HG02642 (cell line): ENCODE data around the gene FBXL14.

Source experiments
- ATAC-seq: cut with Tn5 transposase; IDR thresholded peaks from one replicate; pipeline ENCODE4 v1.9.1; 2021; ENCODE audit warnings: mild to moderate bottlenecking; ENCODE audit not compliant: unreplicated experiment, poor library complexity

Gene FBXL14

GRCh38 chr12:1595026-1595561 is 713 bp upstream of the FBXL14 start:
- ATAC-seq, result no peak

- no peak for ATAC-seq
Observed at GRCh38 chr12:1594006-1594260, 448 bp downstream of the FBXL14 start.

DNA sequence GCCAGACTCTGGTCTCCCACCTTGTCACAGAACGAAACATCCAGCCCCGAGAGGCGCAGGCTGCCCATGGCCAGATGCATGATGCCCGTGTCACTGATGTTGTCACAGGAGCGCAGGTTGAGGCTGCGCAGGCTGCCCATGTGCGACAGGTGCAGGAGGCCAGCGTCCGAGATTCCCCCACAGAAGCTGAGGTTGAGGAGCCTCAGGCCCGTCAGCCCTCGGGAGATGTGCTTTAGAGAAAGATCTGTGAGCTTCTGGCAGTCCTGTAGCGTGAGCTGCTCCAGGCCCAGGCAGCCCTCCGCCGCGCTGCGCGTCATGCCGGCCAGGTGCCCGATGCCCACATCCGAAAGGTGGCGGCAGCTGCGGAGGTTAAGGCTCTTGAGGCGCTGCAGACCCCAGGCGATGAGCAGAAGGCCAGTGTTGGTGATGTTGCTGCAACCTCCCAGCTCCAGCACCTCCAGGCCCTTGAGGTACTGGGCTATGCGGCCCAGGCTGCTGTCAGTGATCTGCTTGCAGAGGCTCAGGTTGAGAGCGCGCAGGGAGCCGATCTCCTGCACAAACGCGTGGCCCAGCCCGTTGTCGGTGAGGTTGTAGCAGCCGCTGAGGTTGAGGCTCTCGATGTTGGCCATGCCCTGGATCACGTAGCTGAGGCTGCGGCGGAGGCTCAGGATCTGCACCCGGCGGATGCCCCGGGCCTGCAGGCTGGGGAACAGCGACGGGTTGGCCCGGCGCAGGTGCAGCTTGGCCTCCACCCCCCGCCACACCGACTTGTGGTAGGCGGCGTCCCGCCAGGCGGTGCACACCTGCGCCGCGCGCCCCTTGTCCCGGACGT is 991 bp downstream of the FBXL14 start:
- ATAC-seq, result peak; percentile 32

DNA sequence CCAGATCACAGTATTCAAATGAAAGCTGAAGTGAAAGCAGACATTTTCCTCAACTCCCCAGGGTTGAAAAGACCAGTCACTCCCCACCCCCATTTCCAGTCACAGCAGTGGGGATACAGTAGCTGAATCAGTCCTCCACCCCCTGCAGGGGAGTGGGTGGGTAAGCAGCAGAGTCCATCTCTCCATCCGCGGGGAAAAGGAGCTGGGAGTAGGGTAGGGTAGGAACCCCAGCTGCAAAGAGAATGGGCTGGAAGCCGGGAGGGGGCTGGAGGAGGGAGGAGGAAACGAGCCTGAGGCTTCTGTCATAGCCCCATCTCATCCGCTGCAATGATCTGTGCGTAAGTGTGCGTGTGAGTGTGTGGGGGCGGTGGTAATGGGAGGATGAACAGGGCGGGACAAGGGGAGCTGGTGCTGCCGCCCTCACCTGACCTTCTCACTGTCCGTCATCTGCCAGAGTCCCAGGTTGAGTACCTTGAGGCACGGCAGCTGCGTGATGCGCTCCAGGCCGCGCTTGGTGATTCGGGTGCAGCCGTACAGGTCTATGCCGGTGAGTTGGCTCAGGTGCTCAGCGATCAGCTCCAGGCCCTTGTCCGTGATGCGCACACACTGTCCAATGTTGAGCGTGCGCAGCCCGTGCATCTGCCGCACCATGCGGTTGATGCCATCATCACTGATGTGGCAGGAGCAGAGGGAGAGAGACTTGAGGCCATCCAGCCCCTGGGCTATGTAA is 1.8 kb downstream of the FBXL14 start:
- ATAC-seq, result no peak

GRCh38 chr12:1591543-1591942 is 2.8 kb downstream of the FBXL14 start:
- no peak for ATAC-seq

- no peak for ATAC-seq
Observed at GRCh38 chr12:1591034-1591433, 3.3 kb downstream of the FBXL14 start.

DNA sequence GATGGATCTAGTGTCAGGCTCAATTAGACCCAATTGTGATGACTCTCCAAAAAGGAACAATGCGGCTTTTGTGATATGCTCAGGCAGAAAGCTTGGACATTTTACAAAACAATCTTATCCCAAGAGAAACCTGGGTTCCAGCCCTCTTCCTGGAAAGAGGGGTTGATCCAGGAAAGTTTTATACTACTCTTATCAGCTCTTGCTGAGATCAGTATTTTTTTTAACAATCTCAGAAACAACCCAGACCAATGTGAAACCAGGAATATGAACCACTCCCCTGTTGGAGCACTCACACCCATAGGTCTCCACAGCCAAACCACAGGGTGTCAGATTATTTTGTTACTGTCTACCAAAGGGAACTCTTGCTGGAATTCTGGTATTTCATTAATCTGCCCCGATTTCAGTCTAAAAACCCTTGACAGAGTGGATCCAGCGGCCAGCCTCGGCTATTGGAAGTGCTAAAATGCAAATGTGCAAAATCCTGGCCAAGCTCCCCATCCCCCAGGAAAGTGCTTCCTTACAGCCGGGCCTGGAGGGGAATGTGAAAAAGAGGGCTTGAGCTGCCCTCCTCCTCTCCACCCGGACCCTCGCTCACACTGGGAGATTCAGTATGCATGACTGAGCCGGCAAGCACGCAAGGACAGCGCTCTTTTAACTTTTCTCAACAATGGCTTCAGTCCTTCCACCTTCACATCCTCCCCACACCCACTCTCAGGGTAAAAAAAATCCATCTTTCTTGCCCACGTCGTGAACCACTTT is 4.0 kb downstream of the FBXL14 start:
- ATAC-seq, result no peak

DNA sequence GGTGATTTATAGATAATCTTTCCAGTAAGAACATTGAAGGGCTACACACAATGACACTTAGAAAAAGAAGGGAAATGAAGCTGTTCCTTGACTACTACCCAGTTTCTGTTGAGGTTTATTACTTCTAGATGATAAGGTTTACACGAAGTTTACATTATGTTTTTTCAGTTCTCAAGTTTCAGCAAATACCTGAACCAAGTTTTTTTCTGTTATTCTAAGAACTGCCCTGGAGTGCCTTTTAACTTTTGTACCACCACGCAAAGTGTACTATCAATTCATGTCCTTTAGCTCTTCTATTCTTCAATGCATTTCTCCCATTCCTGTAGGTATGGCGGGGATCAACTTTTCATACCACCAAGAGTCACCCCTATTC is 5.8 kb downstream of the FBXL14 start:
- ATAC-seq, result no peak

GRCh38 chr12:1587927-1588574 is 6.3 kb downstream of the FBXL14 start:
- ATAC-seq, result no peak

GRCh38 chr12:1584326-1584725 is 10.1 kb downstream of the FBXL14 start:
- no peak for ATAC-seq

- ATAC-seq, result peak; percentile 71
Observed at GRCh38 chr12:1583421-1584078, 10.8 kb downstream of the FBXL14 start.

GRCh38 chr12:1582709-1583050 is 11.7 kb downstream of the FBXL14 start:
- ATAC-seq, result no peak

DNA sequence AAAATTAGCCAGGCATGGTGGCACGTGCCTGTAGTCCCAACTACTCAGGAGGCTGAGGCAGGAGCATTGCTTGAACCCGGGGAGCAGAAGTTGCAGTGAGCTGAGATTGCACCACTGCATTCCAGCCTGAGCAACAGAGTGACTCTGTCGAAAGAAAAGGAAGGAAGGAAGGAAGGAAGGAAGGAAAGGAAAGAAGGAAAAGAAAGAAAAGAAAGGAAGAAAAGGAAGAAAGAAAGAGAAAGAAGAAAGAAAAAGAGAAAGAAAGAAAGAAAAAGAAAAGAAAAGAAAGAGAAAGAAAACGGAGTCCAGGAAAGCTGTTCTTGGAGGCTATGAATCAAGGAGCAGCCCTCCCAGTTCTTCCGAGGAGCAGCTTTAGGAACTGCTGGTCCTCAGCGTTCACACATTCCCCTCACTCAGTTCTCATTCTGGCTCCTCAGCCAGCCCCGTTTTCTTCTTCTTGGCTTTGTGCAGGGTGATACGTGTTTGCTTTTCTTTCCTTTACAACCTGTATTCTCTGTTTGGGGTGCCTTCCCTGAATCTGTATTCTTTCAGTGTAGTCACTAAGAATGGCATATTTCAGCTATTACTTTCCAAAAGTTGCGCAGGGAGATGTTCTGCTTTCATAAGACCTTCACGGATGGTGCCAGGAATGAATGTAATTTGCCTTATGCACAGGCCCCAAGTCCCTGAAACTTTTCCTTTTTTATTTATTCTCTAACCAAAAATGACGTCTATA is 12.2 kb downstream of the FBXL14 start:
- no peak for ATAC-seq

GRCh38 chr12:1580526-1580925 is 13.9 kb downstream of the FBXL14 start:
- no peak for ATAC-seq

DNA sequence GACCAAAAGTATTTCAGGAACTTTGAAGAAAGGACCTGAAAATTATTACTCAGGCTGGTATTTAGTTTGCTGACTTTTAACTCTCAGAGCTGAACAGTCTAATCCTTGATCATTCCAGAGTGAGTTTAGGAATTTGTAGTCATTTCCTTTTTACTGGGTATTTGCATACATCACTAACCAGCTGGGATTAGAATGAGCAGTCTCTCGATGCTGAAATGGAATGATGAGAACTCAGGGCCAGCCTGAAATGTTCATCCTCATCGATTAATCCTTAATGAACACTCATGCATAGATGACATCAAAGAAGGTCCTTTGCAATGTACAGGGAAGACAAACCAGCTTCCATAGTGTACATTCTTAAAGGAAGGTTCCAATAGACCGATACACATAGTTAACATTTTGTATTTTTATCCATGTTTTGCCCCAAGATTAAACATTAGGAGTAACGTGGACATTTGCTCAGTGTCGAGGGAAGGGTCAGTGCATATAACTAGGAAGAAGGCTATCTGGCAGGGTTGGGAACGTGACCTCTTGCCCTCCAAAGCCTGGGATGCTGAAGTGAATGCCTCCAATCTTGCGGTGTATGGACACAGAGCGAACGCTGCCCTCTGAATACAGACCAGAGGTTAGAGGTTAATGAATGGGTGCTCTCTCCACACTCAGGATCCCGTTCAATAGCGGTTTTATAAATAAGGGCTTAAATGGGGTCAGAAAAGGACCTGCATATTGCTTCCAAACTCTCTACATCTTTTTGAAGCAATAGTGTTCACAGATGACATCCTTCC is 14.5 kb downstream of the FBXL14 start:
- ATAC-seq, result no peak

DNA sequence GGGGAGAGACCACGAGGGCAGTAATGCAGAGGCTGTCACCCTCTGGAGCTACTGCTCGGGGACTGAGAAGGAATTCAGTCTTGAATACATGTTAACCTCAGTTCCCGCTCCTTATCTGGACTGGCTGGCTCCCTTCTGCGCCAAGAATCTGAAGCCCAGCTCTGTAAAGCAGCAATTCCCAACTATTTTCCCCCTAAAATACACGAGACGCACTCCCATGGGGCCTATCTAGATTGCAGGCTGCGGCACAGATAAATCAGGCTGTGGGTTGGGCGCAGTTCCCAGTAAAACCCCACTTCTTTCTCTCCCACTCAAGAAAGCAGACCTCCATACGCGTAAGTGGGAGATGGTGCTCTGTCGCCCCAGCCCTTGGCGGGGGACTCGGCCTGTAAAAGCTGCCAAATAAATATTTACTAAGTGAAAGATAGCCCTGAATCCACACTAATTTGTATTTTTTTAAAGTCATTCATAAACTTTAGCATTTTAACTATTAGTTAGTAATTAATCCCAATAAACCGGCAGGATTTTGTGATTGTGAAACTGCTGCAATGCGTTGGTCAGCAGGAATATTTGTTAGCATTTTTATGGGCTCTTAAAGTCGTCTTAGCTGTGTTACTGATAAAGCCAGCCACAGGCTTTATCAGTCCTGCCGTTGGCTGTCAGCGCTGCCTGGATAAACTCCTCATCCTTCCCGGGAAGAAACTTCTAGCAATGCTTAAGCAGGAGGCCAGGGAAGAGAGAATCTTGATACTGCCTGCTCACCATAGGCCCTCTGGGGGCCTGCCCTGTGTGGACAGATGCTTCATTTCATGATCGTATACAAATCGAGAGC is 17.8 kb downstream of the FBXL14 start:
- ATAC-seq, result no peak

- ATAC-seq, result no peak
Observed at GRCh38 chr12:1575408-1576401, 18.7 kb downstream of the FBXL14 start.
